Breast epithelium (tissue), 3 donors: Measurements from ENCODE around the gene SNX27.

ENCODE experiments used
- POLR2A ChIP-seq: fragments of 450-650 bp; IDR thresholded peaks from one replicate; pipeline ENCODE4 v1.6.1; 2016; ENCODE audit warnings: antibody characterized with exemption, mild to moderate bottlenecking, moderate library complexity
- POLR2AphosphoS5 ChIP-seq, 3 donors: sonication (generic); formaldehyde crosslinking; IDR thresholded peaks; one replicate each; pipeline ENCODE4 v1.6.1; 2017; ENCODE audit warnings: antibody characterized with exemption in 3 of 3
- TF ChIP-seq, protein P1 (sequence below), 3 donors: fragments of 450-650 bp; IDR thresholded peaks; one replicate each; pipeline ENCODE4 v1.5.1; 2016 to 2017; ENCODE audit warnings: antibody characterized with exemption in 3 of 3, mild to moderate bottlenecking in 3 of 3, moderate library complexity in 3 of 3

DNA sequence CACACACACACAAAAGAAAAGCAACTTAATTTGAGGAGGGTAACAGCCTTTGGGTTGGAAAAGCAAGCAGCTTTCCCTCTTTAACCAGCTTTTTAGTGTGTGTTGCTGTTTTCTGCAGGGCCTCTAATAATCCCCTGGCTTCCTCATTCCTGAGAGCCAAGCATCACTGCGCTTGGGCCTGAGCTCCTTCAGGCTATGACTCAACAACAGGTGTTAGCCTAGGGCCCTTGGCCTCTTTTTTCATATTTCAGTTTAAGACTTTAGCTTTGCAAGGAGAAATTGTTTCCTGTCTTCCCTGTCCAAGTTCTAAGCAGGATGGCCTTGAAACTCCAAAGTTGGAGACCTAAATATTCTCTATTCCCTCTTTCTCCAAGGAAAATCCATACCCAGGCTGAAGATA, 26.2 kb upstream of the SNX27 start:
- TF ChIP-seq POLR2A (no peak), POLR2AphosphoS5 (IDR thresholded peaks at IDR 0.05) (peak in 1 of 3 donors; percentile 17)
- TF ChIP-seq, protein P1, sequence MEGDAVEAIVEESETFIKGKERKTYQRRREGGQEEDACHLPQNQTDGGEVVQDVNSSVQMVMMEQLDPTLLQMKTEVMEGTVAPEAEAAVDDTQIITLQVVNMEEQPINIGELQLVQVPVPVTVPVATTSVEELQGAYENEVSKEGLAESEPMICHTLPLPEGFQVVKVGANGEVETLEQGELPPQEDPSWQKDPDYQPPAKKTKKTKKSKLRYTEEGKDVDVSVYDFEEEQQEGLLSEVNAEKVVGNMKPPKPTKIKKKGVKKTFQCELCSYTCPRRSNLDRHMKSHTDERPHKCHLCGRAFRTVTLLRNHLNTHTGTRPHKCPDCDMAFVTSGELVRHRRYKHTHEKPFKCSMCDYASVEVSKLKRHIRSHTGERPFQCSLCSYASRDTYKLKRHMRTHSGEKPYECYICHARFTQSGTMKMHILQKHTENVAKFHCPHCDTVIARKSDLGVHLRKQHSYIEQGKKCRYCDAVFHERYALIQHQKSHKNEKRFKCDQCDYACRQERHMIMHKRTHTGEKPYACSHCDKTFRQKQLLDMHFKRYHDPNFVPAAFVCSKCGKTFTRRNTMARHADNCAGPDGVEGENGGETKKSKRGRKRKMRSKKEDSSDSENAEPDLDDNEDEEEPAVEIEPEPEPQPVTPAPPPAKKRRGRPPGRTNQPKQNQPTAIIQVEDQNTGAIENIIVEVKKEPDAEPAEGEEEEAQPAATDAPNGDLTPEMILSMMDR (IDR thresholded peaks at IDR 0.05), result no peak
